Nephron progenitor cell (in vitro differentiated cells): ENCODE measurements around the gene PCDHAC2.
A peak's percentile ranks its signal among the peaks of the same experiment; 100 is the strongest.

Experiments
- DNase-seq: peaks from one replicate; pipeline ENCODE4 v3.0.0; 2021
- H3K27ac Mint-ChIP-seq: 2 replicates; pipeline ENCODE4 v1.8.0; 2021; ENCODE audit warnings: mild to moderate bottlenecking, moderate library complexity, mixed read lengths
- H3K27me3 Mint-ChIP-seq: 2 replicates; pipeline ENCODE4 v1.8.0; 2021; ENCODE audit warnings: mild to moderate bottlenecking, low read depth, mixed read lengths; ENCODE audit not compliant: poor library complexity
- H3K36me3 Mint-ChIP-seq: 2 replicates; pipeline ENCODE4 v1.8.0; 2021; ENCODE audit warnings: low read depth, mixed read lengths
- H3K4me1 Mint-ChIP-seq: 2 replicates; pipeline ENCODE4 v1.8.0; 2021; ENCODE audit warnings: mixed read lengths
- H3K4me3 Mint-ChIP-seq: 2 replicates; pipeline ENCODE4 v1.8.0; 2021; ENCODE audit warnings: mild to moderate bottlenecking, moderate library complexity, mixed read lengths
- H3K9me3 Mint-ChIP-seq: 2 replicates; pipeline ENCODE4 v1.8.0; 2021; ENCODE audit warnings: mild to moderate bottlenecking, moderate library complexity, mixed read lengths
- TF ChIP-seq, protein P1 (sequence below): fragments of 200-600 bp; sonication (generic); IDR thresholded peaks from 2 replicates; pipeline ENCODE4 v1.5.0; 2021; ENCODE audit warnings: antibody characterized with exemption

Gene PCDHAC2

GRCh38 chr5:141010047-141010793 lies 43.9 kb downstream of the PCDHAC2 start:
- H3K36me3 Mint-ChIP-seq: peaks cover 12% of the 10 kb centered on the region
- DNase-seq: no peak
- H3K4me3 Mint-ChIP-seq: no peak overlapping the region
- TF ChIP-seq, protein P1, sequence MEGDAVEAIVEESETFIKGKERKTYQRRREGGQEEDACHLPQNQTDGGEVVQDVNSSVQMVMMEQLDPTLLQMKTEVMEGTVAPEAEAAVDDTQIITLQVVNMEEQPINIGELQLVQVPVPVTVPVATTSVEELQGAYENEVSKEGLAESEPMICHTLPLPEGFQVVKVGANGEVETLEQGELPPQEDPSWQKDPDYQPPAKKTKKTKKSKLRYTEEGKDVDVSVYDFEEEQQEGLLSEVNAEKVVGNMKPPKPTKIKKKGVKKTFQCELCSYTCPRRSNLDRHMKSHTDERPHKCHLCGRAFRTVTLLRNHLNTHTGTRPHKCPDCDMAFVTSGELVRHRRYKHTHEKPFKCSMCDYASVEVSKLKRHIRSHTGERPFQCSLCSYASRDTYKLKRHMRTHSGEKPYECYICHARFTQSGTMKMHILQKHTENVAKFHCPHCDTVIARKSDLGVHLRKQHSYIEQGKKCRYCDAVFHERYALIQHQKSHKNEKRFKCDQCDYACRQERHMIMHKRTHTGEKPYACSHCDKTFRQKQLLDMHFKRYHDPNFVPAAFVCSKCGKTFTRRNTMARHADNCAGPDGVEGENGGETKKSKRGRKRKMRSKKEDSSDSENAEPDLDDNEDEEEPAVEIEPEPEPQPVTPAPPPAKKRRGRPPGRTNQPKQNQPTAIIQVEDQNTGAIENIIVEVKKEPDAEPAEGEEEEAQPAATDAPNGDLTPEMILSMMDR: no peak
- peak overlapping the region; percentile 72 for H3K27ac Mint-ChIP-seq
- H3K27me3 Mint-ChIP-seq: no peaks in the 10 kb centered on the region
- no peaks in the 10 kb centered on the region for H3K4me1 Mint-ChIP-seq
- H3K9me3 Mint-ChIP-seq: no peaks in the 10 kb centered on the region

- Mint-ChIP-seq H3K27ac (no peak overlapping the region), H3K4me3 (no peak overlapping the region), H3K9me3 (no peaks in the 10 kb centered on the region), H3K36me3 (no peaks in the 10 kb centered on the region), H3K4me1 (no peaks in the 10 kb centered on the region), H3K27me3 (peaks cover 7% of the 10 kb centered on the region)
- TF ChIP-seq, protein P1: no peak
- DNase-seq: no peak
These were observed 51.7 kb downstream of the PCDHAC2 start for GRCh38 chr5:141017943-141018342.
